SK-N-SH (cell line): ENCODE results near the gene SAPCD2.

Experiments used
- CTCF ChIP-seq: fragments of 200-600 bp; sonication (generic); IDR thresholded peaks from 2 replicates; pipeline ENCODE4 v1.6.1; 2017; ENCODE audit warnings: antibody characterized with exemption, mild to moderate bottlenecking, moderate library complexity
- EP300 ChIP-seq, 2 experiments: IDR thresholded peaks; 2 replicates each; pipeline versions ENCODE4 v1.4.0 to v1.6.1; 2012; ENCODE audit warnings: borderline replicate concordance in 1 of 2, low read depth in 1 of 2, low read length in 1 of 2
- MAX ChIP-seq: IDR thresholded peaks from 2 replicates; pipeline ENCODE4 v1.4.0; 2012; ENCODE audit warnings: low read depth
- MEF2A ChIP-seq: IDR thresholded peaks from 2 replicates; pipeline ENCODE4 v1.4.0; 2012; ENCODE audit warnings: low read depth, borderline replicate concordance
- MXI1 ChIP-seq: IDR thresholded peaks from 2 replicates; pipeline ENCODE4 v1.6.1; 2012; ENCODE audit warnings: mild to moderate bottlenecking, low read depth, low read length, improper control_type of control experiment
- POLR2AphosphoS5 ChIP-seq: IDR thresholded peaks from 2 replicates; pipeline ENCODE4 v1.6.1; 2012; ENCODE audit warnings: low read depth, low read length
- RAD21 ChIP-seq: IDR thresholded peaks from 2 replicates; pipeline ENCODE4 v1.6.1; 2012; ENCODE audit warnings: mild to moderate bottlenecking, low read length
- RCOR1 ChIP-seq: fragments of 150-350 bp; IDR thresholded peaks from 2 replicates; pipeline ENCODE4 v1.6.1; 2017; ENCODE audit warnings: antibody characterized with exemption, low read length
- SMC3 ChIP-seq: IDR thresholded peaks from 2 replicates; pipeline ENCODE4 v1.6.1; 2012; ENCODE audit warnings: low read depth, low read length, improper control_type of control experiment
- TAF1 ChIP-seq: IDR thresholded peaks from 2 replicates; pipeline ENCODE4 v1.6.1; 2012; ENCODE audit warnings: low read depth, mild to moderate bottlenecking, low read length, moderate library complexity, borderline replicate concordance
- TCF12 ChIP-seq: IDR thresholded peaks from 2 replicates; pipeline ENCODE4 v1.4.0; 2012
- YY1 ChIP-seq: IDR thresholded peaks from 2 replicates; pipeline ENCODE4 v1.4.0; 2012; ENCODE audit warnings: low read depth, mild to moderate bottlenecking
- ZBTB33 ChIP-seq: IDR thresholded peaks from 2 replicates; pipeline ENCODE4 v1.4.0; 2012; ENCODE audit warnings: low read depth, borderline replicate concordance

GRCh38 chr9:137046088-137046787 lies 24.1 kb downstream of the SAPCD2 start, which contains the start of gene NPDC1:
- TF ChIP-seq POLR2AphosphoS5 (no peak), ZBTB33 (no peak), CTCF (peak; percentile 87), SMC3 (peak; percentile 83), TCF12 (no peak), YY1 (no peak; the same call in 1 of the 2 replicates), EP300 (IDR thresholded peaks at IDR 0.05; ENCODE audit: borderline replicate concordance in 1 of 2, low read depth in 1 of 2, low read length in 1 of 2) (no peak), MEF2A (no peak), MXI1 (peak; percentile 13; the same call in 1 of the 2 replicates), RCOR1 (0 out of 2 replicates have a peak, but pooled peaks have one; percentile 10), RAD21 (peak; percentile 75), TAF1 (no peak), MAX (peak; percentile 30; the same call in 1 of the 2 replicates)
